ENCODE data around the gene HS2ST1. TPM values are rescaled to one million over a fixed set of nuclear protein-coding genes. Genes with fewer than 3 reads are reported as not detected.
"Not testable (repeated sequence)": the region's sequence is repeated elsewhere in the genome, so short reads cannot be mapped to it uniquely, and the experiment has no call there.

HS2ST1 gene
- total and polyA plus RNA-seq, 11 donors = 3.4 to 20.3 (median 13.6) TPM

- WGBS, 4 donors = 74 to 81% (median 76%) methylated on average over 2 of the region's 2 CpGs
- intact Hi-C loops (cut with DNase I) = no loop called here
- Histone ChIP-seq H3K36me3 (no peaks in the 10 kb centered on the region), H3K4me3 (no peak overlapping the region), H3K27me3 (no peaks in the 10 kb centered on the region), H3K9me3 (no peaks in the 10 kb centered on the region), H3K4me1 (peaks cover 0 to 17% (median 6%) of the 10 kb centered on the region in 12 donors), H3K27ac (no peak overlapping the region)
- DNase-seq = no peak
- ATAC-seq = no peak
- TF ChIP-seq CTCF (IDR thresholded peaks at IDR 0.05) = no peak
- TF ChIP-seq POLR2A (IDR thresholded peaks at IDR 0.05) = no peak
Measured at GRCh38 chr1:86972262-86972661, 57.8 kb downstream of the HS2ST1 start.

- intact Hi-C loops (cut with DNase I) = no loop called here
- TF ChIP-seq POLR2A (IDR thresholded peaks at IDR 0.05) (no peak), CTCF (IDR thresholded peaks at IDR 0.05) (no peak)
- no peak for DNase-seq
- ATAC-seq = no peak
- H3K27ac ChIP-seq = no peak overlapping the region
- WGBS, 4 donors = 37 to 50% (median 40%) methylated on average over 2 of the region's 2 CpGs
- no peaks in the 10 kb centered on the region for H3K36me3 ChIP-seq
- H3K4me3 ChIP-seq = no peak overlapping the region
- no peaks in the 10 kb centered on the region for H3K9me3 ChIP-seq
- H3K27me3 ChIP-seq = no peaks in the 10 kb centered on the region
- peaks cover 0 to 17% (median 6%) of the 10 kb centered on the region in 12 donors for H3K4me1 ChIP-seq
Measured at GRCh38 chr1:86975993-86976550, 61.6 kb downstream of the HS2ST1 start.

GRCh38 chr1:86976664-86977063, 62.2 kb downstream of the HS2ST1 start:
- DNase-seq (no peak), ATAC-seq (no peak)
- no peak for TF ChIP-seq POLR2A (IDR thresholded peaks at IDR 0.05)
- no peak for TF ChIP-seq CTCF (IDR thresholded peaks at IDR 0.05)
- intact Hi-C loops (cut with DNase I) = no loop called here
- Histone ChIP-seq H3K4me1 (peaks cover 0 to 17% (median 6%) of the 10 kb centered on the region in 12 donors), H3K27ac (no peak overlapping the region), H3K27me3 (no peaks in the 10 kb centered on the region), H3K36me3 (no peaks in the 10 kb centered on the region), H3K9me3 (no peaks in the 10 kb centered on the region), H3K4me3 (no peak overlapping the region)

GRCh38 chr1:86981482-86982213, 67.2 kb downstream of the HS2ST1 start:
- DNase-seq (no peak), ATAC-seq (no peak)

GRCh38 chr1:86983677-86984076, 69.2 kb downstream of the HS2ST1 start:
- ATAC-seq; DNase-seq; H3K4me1 ChIP-seq; H3K27ac ChIP-seq; H3K9me3 ChIP-seq; intact Hi-C loops (cut with DNase I); H3K27me3 ChIP-seq; H3K36me3 ChIP-seq; H3K4me3 ChIP-seq: not testable (repeated sequence)
- WGBS, 4 donors = 96 to 98% (median 97%) methylated on average over 12 of the region's 12 CpGs

More at GRCh38 chr1:86981482-86982213, 67.2 kb downstream of the HS2ST1 start:
- Histone ChIP-seq H3K4me1 (no peaks in the 10 kb centered on the region), H3K36me3 (no peaks in the 10 kb centered on the region), H3K4me3 (no peak overlapping the region), H3K27ac (no peak overlapping the region), H3K9me3 (no peaks in the 10 kb centered on the region), H3K27me3 (no peaks in the 10 kb centered on the region)
- TF ChIP-seq CTCF (IDR thresholded peaks at IDR 0.05) (no peak), POLR2A (IDR thresholded peaks at IDR 0.05) (no peak)
- WGBS, 4 donors = 85 to 89% (median 87%) methylated on average over 5 to 7 of the region's 7 CpGs
- intact Hi-C loops (cut with DNase I) = no loop called here
